Measurements from ENCODE around the gene GPBP1.

DNA sequence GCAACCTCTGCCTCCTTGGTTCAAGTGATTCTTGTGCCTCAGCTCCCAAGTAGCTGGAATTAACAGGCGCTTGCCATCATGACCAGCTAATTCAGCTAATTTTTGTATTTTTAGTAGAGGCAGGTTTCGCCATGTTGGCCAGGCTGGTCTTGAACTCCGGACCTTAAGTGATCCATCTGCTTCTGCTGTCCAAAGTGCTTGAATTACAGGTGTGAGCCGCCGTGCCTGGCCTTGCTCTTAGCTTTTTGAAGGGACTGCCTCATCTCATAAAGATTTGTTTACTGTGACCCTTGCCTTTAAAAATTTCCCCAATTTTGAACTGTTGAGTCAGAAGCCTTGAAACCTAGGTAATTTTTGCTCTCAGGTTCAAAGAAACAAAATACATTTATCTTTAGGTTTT, 17.3 kb downstream of the GPBP1 start:
- TF ChIP-seq, protein P1, sequence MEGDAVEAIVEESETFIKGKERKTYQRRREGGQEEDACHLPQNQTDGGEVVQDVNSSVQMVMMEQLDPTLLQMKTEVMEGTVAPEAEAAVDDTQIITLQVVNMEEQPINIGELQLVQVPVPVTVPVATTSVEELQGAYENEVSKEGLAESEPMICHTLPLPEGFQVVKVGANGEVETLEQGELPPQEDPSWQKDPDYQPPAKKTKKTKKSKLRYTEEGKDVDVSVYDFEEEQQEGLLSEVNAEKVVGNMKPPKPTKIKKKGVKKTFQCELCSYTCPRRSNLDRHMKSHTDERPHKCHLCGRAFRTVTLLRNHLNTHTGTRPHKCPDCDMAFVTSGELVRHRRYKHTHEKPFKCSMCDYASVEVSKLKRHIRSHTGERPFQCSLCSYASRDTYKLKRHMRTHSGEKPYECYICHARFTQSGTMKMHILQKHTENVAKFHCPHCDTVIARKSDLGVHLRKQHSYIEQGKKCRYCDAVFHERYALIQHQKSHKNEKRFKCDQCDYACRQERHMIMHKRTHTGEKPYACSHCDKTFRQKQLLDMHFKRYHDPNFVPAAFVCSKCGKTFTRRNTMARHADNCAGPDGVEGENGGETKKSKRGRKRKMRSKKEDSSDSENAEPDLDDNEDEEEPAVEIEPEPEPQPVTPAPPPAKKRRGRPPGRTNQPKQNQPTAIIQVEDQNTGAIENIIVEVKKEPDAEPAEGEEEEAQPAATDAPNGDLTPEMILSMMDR (IDR thresholded peaks at IDR 0.05; ENCODE audit: low read length): no peak
- no peak for TF ChIP-seq EZH2 (IDR thresholded peaks at IDR 0.05; ENCODE audit: borderline replicate concordance, low read length)

All from OCI-LY1 (cell line).